HG02870 (cell line): ENCODE data around the gene SGTA.

Experiments
- ATAC-seq: cut with Tn5 transposase; IDR thresholded peaks from one replicate; pipeline ENCODE4 v1.9.1; 2021; ENCODE audit warnings: mild to moderate bottlenecking, moderate library complexity; ENCODE audit not compliant: unreplicated experiment

Gene SGTA

GRCh38 chr19:2756921-2757881 lies 25.9 kb downstream of the SGTA start:
- no peak for ATAC-seq

- ATAC-seq = no peak
Observed at GRCh38 chr19:2756477-2756876, 26.6 kb downstream of the SGTA start.

DNA sequence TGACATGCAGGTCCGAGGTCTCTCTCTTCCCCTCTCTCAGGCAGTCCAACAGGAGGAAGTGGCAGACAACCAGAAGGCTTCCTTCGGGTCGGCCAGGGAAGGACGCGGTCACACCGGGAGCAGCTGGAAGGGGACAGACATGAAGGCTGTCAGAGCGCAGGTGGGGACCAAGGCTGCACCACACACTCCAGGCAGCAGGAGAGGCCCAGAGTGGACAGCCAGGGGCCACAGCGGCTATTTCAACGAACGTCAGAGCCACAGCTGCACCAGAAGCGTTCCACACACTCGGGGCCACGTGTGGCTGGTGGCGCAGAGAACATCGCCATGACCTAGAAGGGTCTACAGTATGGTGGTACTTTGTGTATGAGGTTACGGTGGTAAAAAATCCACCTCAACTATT lies 27.3 kb downstream of the SGTA start:
- no peak for ATAC-seq

GRCh38 chr19:2755448-2755705 lies 27.7 kb downstream of the SGTA start:
- no peak for ATAC-seq

DNA sequence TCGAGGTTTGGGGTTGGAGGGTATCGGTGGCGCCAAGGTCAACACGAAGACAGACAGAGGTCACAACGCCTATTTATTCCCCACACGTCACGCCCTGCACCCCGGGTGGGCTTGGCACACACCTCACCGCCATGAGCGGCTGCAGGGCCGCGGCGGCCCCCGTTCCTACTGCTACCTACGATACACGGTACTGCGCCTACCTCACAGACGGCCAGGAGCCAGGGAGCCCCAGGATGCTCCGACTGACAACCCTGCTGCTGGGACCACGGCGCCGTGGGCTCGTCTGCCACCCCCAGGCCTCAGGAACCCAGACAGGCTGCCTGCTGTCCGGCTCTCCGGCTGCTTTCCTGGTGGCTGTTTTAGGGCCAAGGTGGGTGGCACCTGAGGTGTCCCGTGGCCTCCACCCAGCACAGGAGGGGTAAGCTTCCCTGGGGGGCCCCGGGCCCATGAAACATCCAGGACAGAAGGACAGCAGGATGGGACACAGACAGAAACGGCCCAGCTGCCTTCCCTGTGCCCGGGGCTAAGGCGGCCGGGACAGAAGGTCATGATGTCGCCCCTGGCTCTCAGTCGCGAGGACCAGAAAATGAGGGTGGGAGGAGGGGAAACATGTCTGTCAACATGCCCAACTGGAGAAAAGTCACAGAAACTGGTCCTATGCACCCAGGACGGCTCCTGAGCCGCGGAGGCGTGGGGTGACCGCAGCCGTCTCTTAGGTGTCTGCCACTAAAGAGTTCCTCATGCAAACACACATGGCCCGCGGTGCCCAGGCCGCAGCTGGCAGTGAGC lies 28.2 kb downstream of the SGTA start:
- ATAC-seq = no peak

- no peak for ATAC-seq
Observed at GRCh38 chr19:2751438-2751830, 31.6 kb downstream of the SGTA start.

DNA sequence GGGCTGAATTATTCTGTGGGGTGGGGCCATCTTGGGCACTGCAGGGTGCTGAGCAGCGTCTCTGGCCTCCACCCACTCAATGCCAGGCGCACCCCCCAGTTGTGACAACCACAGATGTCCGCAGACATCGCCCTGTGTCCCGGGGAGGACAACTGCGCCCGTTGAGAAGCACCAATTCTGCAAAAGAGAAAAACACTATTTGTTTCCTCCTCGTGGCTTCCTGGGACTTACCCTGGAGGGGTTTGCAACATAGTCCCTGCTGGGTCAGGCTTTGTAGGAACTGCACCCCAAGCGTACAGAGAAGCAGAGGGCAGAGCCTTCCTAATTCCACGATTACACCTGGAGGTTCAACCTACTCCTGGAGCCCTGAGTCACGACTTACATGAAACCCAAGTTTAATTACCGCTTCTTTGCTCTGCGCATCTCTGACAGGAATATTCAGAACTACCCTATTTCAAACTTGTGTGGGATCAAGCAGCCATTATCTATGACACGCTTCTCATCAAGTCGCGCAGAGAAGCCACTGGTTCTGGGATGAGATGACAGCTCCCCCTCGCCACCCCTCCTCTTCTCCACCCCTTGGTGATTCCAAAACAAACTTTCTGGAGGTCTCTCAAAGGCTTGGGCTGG lies 32.1 kb downstream of the SGTA start:
- ATAC-seq = no peak

DNA sequence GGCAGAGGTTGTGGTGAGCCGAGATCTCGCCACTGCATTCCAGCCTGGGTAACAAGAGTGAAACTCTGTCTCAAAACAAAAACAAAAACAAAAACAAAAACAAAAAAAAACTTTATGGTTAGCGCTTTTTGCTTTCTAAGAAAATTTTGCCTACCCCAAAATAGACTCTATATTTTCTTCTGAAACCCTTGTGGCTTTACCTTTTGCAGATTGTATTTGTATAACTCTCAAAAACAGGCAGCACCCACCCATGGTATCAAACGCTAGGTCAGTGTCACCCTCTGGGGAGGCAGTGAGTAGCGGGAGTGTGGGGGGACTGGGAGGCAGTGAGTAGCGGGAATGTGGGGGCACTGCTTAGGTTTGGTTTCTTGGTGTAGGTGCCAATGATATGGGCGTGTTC lies 35.7 kb downstream of the SGTA start:
- ATAC-seq = no peak

- ATAC-seq = no peak
Observed at GRCh38 chr19:2744113-2744512, 39.0 kb downstream of the SGTA start.

- ATAC-seq = no peak
Observed at GRCh38 chr19:2743099-2743498, 40.0 kb downstream of the SGTA start.

- no peak for ATAC-seq
Observed at GRCh38 chr19:2740314-2740656, 42.8 kb downstream of the SGTA start.

GRCh38 chr19:2739602-2740313 lies 43.3 kb downstream of the SGTA start, which contains the start of gene SLC39A3:
Gene SLC39A3 (minus strand): TSS chr19:2740017. CDS start chr19:2737257, 2,760 bp downstream.
- peak; percentile 89 for ATAC-seq

DNA sequence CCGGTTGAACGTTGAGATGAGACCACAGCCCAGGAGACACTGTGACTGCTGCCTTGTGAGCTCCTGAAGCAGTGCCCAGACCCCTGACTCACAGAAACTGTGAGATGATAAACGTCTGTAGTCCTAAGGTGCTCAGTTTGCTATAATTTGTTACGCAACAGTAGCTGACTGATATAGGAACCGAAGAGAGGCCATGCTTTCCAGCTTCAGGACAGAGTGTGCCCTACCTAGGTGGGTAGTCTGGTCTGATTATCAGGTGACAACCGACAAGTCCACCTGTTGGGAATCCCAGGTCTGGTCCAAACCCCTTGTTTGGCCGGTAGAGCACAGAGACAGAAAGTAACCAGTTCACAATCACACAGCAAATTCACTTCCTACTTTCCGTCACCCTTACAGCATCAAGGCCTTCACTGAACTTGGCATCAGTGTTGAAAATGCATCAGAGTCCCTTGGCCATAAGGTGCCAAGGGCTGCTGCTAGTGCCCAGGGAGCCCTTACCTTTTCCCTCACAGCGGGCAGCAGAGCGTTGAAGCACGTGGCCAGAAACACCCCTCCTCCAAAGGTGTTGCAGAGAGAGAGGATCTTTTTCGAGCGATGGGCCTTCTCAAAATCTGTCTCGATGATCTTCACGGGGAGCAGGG lies 46.4 kb downstream of the SGTA start:
- no peak for ATAC-seq

- no peak for ATAC-seq
Observed at GRCh38 chr19:2735374-2735773, 47.7 kb downstream of the SGTA start.

GRCh38 chr19:2734589-2735288 lies 48.3 kb downstream of the SGTA start:
- no peak for ATAC-seq

DNA sequence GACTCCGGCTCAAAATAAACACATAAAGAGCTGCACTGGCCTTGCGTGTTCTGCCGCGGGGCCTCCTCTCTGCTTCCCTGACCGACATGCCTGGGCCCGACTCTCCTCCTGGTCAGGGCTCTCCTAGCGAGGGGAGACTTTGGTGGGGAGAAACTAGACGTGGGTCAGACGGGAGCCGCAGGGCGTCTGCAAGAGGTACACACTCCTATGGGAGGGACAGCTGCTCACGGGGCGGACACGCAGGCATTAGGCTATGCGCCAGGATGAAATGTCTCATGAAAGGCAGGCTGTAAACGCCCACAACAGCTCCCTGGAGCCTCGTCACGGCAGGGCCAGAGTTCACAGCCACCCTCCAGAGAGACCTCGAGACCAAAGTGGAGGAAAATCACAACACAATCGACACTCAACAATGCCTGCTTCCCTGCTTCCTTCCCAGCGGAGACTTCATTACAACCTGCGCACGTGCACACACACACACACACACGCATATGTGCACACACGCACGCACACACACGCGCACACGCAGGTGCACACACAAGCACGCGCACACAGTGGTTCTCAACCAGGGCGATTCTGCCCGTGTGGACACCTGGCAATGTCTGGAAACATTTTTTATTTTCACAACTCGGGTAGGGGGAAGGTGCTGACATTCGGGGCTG lies 49.0 kb downstream of the SGTA start:
- no peak for ATAC-seq

DNA sequence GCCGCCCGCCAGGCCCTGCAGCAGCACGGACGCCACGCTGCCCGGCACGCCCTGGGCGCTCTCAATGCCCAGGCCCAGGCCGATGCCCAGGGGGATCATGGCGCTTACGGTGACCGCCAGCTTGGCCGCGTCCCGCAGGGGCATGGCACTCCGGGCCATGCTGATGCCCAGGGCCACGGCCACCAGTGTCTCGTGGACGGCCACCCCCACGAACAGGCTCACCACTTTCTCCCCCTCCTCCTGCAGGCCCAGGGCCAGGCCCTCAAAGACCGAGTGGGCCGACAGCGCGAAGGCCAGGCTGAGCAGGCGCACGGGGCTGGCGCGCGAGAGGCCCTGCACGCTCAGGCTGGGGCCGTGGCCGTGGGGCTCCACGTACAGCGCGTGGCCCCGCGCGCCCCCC lies 50.2 kb downstream of the SGTA start:
- no peak for ATAC-seq

- ATAC-seq = no peak
Observed at GRCh38 chr19:2732157-2732725, 50.8 kb downstream of the SGTA start.
